Activated CD4-positive, alpha-beta T cell treated with anti-CD3 and anti-CD28 coated beads, Interleukin-2, Interleukin-4, amounts not matched to agents 100 ng/mL and 50 ng/mL, durations not matched to agents 16 hours and 8 hours (primary cell): ENCODE data around the gene NPC1L1.
A peak's percentile ranks its signal among the peaks of the same experiment; 100 is the strongest.
"Not testable (repeated sequence)": the region's sequence is repeated elsewhere in the genome, so short reads cannot be mapped to it uniquely, and the experiment has no call there.

ENCODE experiments used
- DNase-seq: peaks from one replicate; pipeline ENCODE4 v3.0.0-alpha.2; 2020; ENCODE audit warnings: low spot score

NPC1L1 gene

GRCh38 chr7:44534501-44534900 is 6.6 kb downstream of the NPC1L1 start:
- DNase-seq = peak; percentile 52

GRCh38 chr7:44534087-44534486 is 7.0 kb downstream of the NPC1L1 start:
- DNase-seq = no peak

DNA sequence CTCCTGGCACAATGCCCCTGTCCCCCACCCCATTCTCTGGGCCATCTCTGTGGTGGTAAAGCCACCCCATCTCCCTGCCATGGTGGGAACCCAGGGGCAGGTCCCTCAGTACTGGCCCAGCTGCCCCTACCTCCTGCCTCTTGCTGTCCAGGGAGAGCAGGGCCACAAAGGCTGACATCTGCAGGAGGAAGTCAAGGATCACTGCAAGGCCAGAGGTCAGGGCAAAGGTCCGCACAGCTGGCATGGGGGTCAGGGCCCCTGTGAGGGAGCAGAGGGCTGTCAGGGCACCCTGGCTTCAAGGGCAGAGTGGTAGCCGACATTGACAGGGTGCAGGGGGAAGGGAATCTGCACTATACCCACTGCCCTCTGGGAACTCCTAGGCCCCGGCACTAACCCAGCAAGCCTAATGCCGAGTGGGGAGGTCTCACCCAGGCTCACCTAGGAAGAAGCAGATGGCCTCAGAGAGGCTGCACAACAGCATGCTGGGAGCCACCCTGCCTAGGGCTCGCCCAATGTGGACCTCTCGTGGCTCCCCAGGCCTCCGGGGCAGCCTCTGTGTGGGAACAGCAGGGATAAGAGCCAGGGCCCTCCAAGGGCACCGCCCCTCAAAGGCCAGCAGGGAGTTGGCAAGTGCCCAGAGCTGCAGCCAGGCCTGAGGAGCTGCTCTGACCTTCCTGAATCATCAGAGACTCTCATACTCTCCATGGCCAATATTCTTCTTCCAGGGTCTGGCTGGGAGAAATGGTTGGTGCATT is 7.7 kb downstream of the NPC1L1 start:
- no peak for DNase-seq

- DNase-seq = no peak
Observed at GRCh38 chr7:44531421-44532380, 9.4 kb downstream of the NPC1L1 start.

GRCh38 chr7:44530990-44531389 is 10.1 kb downstream of the NPC1L1 start:
- no peak for DNase-seq

GRCh38 chr7:44524811-44525388 is 16.2 kb downstream of the NPC1L1 start:
- DNase-seq = no peak

GRCh38 chr7:44522315-44522714 is 18.8 kb downstream of the NPC1L1 start:
- DNase-seq = no peak

DNA sequence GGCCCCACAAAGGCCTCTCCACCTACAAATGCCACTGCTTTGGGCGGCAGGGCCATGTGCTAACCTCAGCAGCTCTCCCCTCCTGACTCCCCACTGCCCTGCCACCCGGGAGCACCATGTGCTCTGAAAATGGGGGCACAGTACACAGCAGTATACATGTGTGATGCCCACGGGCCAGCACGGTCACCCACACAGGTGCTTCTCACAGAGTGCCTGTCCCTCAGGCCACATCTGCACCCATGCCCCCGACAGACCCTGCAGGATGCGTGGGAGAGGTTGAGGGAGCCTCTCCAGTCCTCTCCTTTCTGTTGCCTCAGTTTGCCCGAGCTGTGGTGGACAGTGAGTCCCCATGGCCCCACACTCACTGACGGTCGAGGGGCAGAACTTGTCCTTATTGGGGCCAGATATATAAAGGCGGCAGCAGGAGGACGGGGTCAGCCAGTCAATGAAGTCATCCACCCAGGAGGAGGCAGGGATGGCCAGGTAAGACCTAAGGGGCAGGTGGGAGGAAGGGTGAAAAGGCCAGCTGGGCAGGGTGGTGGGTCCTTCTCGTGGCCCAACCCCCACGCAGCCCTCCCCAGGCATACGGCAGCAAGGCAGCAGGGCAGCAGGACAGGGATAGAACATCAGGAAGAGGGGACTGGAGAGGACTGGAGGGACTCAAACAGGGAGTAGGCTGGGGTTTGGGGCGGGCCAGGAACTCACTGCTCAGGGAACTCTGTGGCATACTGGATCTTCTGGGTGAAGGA is 19.6 kb downstream of the NPC1L1 start:
- no peak for DNase-seq

DNA sequence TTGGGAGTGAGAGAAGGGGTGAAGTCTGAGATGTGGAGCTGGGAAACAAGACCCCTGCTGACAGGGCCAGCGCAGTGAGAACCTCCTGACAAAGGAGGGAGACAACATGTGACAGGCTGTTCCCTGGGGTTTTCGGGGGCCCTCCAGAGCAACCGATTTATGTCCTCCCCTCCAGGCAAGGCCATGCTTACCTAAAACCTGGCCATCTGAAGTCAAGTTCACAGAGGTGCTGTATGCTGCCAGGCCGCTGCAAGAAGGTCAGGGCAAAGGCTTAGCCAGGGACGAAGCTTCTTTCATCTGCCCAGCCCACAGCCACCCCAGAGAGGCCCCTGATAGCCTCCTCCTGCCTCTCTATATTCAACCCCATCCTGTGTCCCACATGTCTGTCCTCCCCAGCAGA is 20.6 kb downstream of the NPC1L1 start:
- DNase-seq = no peak

DNA sequence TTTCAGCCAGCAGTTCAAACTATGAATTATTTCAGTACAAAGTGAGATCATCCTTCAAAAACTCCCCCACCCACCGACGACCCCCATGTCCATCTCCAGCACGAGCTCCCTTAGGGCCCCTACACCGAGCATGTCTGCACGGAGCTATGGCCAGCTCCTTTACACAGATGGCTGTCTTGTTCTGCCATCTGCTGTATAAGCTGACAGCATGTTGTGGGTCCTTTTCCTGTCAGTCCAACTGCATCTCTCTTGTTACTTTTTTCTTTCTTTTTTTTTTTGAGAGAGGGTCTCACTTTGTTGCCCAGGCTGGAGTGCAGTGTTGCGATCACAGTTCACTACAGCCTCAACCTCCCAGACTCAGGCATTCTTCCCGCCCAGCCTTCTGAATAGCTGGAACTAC is 21.6 kb downstream of the NPC1L1 start:
- no peak for DNase-seq

DNA sequence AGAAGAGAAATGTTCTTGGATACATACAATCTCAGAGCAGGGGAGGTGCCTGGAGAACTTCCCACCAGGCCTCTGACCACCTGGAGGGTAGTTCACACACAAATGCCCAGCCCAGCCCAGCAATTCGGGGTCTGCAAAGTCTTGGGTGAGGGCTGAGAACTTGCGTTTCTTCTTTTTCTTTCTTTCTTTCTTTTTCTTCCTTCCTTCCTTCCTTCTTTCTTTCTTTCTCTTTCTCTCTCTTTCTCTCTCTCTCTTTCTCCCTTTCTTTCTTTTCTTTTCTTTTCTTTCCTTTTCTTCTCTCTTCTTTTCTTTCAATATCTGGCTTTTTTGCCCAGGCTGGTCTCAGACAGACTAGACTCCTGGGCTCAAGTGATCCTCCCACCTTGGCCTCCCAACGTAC is 22.4 kb downstream of the NPC1L1 start:
- no peak for DNase-seq

DNA sequence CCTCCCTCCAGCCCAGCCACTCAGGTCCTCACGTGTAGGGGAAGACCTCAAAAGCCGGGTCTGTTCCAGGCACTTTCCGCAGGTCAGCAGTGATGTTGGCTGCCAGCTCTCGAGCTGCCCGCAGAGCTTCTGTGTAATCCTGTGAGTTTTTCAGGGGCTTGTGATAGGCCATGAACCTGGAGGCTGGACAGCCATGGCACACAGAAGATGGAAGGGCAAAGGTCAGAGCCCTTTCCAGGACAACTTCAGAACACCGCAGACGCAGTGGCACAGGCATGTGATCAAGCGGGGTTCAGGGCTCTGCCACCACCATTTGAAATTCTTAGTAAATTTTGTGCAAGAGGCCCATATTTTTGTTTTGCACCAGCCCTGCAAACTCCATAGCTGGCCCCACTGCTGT is 24.0 kb downstream of the NPC1L1 start:
- no peak for DNase-seq

DNA sequence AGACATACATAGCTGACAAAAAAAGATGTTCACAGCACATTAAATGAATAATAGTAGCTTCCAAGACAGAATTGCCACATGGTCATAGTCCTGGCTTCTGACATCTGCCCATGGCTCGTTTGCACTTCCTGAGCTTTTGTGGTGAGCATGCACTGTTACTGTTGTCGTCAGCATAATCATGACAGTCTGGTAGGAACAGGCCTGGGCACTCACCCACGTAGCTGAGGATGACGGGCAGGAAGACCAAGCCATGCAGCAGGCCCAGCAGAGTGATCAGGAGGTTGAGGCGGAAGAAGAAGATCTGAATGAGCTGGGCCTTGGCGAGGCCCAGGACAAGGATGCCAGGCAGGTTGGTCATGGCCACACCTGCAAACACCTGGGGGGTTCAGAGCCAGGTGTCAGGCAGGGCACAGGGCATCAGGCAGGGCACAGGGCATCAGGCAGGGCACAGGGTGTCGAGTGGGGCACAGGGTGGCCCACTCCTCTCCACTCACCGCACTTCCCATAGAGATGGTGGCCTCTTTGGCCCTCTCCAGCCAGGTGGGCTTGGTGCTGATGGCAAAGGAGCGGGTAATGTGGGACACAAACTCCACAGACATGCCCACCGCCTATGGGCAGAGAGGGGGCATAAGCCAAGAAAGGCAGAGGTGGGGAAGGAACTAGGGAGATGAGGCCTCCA is 25.4 kb downstream of the NPC1L1 start:
- DNase-seq = no peak

DNA sequence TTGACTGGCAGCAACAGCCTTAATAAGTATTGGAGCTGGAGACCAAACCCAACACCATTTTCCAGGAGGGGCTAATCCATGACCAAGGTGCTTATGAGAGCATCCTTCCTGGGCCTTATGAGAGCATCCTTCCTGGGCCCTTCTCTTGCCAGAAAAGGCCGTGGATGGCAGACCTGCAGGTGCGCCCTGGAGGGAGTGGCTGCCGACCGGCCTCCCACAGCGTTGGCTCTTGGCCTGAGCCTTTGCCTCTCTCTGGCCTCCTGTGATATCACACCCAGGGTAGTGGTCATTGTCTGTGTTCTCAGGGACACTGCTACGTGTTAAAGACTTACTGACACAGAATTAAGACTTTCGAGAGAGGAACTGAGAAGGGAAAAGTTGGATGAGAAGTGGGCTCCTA is 28.4 kb downstream of the NPC1L1 start:
- no peak for DNase-seq

GRCh38 chr7:44511863-44512468 is 29.2 kb downstream of the NPC1L1 start:
- no peak for DNase-seq

DNA sequence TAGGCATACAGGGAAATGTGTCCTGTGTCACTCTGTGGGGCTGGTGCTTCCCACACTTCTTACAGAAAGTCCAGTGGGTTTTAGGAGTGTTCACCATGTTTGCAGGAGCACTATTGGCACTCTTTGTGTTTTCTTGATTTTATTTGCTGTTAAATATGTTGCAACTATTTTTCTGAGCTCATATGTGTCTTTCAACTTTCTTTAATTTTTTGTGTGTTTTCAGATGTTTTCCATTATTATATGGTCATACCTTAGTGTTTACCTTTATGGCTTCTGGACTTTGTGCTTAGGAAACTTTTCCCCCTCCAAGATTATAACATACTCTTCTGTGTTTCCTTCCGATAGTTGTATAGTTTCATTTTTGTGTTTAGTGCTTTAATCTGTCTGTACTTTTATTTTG is 29.9 kb downstream of the NPC1L1 start:
- no peak for DNase-seq

DNA sequence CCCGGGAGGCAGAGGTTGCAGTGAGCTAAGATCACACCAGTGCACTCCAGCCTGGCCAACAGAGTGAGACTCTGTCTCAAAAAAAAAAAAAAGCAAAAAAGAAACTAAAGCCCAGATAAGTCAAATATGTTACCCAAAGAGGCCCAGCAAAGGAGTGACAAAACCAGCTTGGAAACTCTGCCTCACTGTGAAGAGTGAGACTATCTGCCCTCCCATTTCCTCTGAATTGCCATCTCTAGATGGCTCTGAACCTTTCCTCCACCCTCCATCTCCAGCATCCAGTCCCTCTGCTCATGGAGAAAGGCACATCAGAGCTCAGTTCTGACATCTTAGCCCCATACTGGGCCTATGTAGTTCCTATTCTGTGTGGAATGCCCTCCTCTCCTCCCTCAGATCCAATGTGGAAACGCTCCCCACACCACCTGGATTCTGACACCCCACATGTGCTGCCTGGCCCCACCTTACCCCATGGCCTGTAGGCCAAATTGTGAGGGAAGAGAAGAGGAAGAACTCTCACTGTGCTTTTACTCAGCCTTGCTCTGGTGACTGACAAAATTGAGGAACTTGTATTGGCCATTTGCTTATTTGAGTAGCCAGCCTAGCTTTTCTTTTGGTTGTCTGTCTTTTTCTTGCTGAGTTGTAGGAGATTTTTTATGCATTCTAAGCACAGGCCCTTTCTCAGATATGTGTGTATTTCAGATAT is 32.7 kb downstream of the NPC1L1 start:
- no peak for DNase-seq

DNA sequence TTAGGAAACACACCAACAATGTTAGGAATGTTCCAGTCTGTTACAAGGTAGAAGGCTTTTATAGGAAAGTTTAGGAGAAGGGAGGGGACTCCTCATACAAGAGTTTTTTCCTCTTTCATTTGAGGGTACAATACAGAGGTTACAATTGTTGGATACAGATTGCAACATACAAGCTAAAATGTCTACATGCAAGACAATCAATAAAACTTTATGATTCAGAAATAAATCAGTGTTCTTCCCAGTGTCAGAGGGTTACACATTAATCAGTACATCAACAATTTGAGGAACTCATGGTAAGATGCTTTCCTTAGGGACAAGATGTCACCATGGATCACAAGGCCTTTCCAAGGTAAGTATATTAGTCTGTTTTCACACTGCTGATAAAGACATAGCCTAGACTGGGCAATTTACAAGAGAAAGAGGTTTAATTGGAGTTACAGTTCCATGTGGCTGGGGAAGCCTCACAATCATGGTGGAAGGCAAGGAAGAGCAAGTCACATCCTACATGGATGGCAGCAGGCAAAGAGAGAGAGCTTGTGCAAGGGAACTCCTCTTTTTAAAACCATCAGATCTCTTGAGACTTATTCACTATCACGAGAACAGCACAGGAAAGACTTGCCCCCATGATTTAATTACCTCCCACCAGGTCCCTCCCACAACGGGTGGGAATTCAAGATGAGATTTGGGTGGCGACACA is 34.4 kb downstream of the NPC1L1 start:
- not testable (repeated sequence) for DNase-seq

DNA sequence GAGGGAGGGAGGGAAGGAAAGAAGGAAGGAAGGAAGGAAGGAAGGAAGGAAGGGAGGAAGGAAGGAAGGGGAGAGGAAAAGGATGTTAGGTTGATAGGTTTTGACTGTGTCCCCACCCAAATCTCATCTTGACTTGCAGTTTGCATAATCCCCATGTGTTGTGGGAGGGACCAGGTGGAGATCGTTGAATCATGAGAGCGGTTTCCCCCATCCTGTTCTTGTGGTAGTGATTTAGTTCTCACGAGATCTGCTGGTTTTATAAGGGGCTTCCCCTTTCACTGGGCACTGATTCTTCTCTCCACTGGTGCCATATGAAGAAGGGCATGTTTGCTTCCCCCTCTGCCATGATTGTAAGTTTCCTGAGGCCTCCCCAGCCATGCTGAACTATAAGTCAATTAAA is 35.5 kb downstream of the NPC1L1 start:
- DNase-seq = peak; percentile 10
